Midbrain (tissue), 1 donor: ENCODE results near the gene APOB.

Source experiments
- DNase-seq: peaks from one replicate; lab custom pipeline; 2025; lab: John Stamatoyannopoulos, UW

Gene APOB

DNA sequence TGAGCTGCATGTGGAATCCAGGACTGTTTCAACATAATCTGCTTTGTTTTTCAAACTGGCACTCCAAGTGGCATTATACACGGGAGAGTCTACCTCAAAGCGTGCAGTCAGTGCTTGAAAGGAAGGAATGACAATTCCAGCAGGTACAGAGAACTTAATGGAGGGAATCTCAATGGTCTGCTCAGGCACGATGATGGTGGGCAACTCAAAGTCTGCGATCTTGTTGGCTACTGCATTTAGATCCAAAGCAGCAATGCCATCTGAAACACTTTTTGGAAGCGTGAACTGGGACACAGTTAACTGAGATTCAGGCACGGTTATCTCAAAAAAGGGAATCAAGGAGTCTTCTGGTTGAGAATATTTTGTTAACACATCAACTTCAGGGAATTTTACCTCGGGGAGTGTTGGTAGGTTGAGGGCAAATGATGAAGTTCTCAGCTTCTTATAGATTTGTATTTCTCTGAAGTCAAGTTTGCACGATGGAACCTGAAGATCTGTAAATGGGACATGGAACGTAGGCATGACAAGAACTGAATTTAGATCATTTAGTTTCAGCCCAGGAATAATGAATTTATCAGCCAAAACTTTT, 38.7 kb downstream of the APOB start:
- DNase-seq = no peak

DNA sequence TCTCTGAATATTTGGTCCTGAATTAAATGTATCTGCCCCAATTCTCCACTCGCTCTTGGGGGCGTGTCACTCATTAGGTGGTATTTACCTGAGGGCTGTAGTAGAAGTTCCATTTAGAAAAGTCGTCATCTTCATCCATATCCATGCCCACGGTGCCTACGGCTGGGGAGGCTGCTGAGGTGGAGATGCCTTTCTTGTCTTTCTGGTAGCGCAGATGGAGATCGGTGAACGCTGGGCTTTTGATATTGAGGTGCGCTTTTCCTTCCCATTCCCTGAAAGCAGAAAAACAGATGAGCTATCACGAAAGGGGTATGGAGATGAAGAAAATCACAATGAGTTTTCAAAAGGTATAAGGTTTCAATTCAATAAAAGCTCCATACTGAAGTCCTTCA, 39.7 kb downstream of the APOB start:
- DNase-seq = no peak

DNA sequence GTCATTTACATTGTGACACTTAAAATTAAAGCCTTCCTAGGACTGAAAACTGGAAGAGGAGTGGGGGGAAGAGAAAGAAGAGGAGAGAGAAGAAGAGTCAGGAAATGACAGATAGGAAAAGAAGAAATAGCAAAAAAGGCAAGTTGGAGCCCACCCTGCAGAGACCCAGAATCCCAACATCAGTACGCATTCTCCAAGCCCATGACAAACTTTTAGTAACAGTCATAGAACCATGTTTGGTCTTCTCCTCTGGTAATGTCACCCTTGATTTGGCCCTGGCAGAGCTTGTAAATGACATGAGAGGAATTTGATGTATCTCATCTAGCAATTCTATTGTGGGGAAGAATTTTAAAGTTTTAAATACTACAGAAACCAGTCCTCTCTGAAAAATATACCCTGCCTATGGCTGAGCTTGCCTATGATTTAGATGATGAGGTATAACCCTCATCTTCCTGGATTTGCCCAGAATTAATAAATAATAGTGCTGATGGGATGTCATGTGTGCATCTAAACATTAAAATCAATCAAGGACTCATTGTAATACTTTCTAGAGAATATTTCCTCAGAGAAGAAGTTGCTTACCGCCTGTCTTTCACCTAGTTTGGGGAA, 40.2 kb downstream of the APOB start:
- no peak for DNase-seq

DNA sequence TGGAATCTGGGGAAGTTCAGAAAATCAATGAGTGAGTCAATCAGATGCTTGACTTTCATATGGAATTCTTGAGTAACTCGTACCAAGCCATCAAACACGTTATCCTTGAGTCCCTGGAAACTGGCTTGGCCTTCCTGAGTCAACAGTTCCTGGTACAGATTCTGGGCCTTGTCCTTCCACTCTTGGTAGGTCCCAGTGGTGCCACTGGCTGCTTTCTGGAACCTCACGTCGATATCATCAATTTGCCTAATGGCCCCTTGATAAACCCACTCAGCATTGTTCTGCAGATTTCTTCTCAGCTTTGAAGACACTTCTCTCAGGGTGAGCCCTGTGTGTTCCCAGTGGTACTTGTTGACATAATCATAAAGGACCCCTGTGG, 41.1 kb downstream of the APOB start:
- DNase-seq = no peak

DNA sequence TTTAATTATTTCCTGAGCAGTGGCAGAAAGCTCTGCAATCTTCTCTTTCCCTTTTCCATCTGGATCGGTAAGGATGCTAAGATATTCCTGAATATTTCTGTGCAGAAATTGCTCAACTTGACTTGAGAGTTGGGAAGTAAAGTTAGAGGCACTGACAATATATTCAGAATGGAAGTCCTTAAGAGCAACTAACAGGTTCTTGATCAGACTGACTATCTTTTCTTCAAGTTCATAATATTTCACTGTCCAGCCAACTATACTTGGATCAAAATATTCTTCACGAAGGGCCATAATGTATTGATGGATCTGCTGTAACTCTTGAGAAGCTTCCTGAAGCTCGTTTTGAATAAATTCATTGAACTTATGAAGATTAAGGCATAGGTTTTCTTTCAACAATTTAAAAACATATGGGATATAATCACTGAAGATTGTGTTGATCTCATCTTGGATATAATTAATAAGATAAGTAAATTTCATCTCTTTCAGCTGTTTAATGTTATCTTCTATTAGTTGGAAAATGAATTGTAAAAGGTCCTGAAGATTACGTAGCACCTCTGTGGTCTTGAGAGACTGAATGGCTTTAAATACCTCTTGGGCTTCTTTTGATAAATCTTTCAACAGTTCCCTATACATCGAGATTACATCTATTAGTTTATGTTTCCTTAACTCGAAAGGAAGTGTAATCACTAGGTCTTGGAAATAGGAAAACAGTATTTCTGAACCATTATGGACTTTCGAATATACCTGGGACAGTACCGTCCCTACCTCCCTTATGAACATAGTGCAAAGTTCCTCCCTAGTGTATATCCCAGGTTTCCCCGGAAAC, 41.7 kb downstream of the APOB start:
- no peak for DNase-seq

DNA sequence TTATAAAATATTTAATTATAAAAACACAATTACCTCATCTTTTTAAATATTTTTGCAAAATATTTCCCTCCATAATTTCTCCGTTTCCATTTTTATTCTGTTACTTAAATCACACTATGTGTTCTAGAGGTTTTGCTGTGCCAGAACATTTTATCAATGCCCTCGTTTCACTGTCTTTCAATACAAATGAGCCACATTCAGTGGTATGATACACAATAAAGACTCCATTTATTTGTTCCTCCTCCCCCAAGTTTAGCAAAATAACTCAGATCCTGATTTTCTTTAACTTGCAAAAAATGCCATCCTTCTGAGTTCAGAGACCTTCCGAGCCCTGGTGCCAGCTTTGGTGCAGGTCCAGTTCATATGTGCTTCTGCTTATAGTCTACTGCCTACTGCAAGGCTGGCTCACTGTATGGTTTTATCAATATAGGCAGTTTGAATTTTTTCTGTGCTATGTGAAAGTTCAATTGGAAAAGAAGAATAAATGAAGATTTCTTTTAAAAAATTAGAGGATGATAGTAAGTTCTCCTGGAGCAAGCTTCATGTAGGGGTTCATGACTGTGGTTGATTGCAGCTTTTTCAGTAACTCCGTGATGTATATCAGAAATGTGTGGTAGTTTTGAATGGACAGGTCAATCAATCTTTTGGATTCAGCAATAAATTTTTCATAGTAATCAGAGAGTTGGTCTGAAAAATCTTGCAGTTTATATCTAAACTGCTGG, 42.5 kb downstream of the APOB start:
- DNase-seq = no peak

DNA sequence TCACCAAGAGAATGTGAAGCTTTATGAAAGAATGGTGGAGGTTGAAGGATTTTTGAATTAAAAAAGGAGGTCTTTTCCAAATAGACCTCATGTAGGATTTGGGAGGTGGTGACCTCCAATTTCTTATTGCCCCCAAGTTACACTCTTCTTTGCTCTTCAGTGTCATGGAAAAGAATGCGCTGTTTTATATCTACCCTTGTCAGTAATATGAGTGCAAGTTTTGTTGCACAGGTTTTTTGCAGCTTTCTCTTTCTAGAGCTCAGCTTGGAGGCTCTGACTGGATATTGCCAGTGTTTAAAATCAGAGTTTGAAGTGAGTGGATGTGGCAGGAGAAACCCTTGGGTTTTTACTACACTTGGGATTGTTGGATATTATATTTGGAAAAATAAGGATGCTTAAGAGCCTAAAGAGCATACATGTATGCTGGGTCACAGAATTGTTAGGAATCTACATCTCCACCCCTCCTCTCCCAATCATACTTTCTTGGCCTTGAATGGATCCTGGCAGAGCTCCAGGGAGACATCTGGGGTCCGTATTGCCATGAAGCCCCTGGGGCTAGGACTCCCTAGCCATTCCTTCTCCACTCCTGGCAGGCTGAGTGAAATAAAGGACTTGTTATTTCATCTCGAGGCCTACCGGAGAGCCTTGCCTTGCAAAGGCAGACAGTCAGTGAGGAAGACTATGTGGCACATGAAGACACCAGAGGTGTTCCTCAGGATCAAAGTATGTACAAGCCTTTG, 43.8 kb downstream of the APOB start:
- DNase-seq = no peak

DNA sequence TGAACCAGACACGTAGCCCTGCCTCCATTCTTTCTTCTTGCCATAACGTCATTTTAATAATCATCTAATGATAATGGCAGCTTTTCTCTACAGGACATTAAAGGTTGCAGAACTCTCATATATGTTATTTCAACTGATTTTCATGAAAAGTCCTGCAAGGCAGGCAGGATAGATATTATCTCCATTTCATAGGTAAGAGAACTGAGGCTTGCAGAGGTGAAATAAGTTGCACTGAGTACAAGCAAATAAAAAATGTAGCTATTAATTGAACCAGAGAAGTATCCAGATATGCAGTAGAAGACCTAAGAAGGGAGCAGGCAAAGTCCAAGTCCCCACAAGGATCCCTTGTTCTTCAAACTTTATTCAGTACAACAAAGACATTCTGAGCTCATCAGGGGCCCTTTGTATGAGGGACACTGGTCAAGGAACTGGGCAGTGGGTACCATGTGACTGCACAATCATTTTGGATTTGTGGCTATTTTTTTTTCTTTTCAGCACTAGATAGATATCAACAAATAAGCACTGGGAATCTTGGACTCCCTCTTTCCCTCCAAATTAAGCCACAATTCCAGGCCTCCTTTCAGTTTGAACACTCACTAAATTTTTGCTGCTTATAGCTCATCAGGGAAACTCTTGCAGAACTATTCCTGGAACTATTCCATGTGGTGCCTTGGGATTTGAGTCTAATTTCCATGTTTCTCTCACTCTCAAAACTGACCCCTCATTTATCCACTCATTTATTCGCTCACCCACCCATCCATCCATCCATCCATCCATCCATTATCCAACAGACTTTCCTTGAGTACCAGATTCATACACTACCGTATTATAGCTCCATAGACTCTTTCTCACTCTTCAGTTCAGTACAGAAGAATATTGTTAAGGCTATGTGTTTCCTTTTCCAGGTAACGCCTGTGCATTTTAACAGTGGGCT, 44.6 kb downstream of the APOB start:
- no peak for DNase-seq

DNA sequence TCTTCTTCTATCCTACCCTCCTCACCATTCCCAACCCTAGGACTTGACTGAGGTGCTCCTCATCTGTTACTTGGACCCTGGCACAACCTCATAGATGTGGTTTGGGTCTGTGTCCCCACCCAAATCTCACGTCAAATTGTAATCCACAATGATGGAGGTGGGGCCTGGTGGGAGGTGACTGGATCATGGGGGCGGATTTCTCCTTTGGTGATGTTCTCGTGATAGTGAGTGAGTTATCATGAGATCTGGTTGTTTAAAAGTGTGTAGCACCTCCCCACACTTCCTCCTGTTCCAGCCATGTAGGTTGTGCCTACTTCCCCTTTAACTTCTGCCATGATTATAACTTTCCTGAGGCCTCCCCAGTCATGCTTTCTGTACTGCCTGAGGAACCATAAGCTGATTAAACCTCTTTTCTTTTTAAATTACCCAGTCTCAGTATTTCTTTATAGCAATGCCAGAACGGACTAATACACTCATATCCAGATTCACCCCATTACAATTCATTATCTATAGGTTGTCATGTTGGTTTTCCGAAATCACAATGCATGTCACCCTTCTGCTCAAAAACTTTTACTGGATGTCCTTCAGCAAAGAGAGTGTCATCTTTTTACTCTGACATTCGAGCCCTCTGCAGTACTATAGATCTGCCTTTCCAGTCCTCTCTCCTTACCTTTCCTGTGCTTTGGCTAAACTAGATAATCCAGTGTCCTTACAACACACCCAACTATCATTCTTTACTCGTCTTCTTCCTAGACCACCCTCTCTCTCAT, 45.7 kb downstream of the APOB start:
- no peak for DNase-seq

DNA sequence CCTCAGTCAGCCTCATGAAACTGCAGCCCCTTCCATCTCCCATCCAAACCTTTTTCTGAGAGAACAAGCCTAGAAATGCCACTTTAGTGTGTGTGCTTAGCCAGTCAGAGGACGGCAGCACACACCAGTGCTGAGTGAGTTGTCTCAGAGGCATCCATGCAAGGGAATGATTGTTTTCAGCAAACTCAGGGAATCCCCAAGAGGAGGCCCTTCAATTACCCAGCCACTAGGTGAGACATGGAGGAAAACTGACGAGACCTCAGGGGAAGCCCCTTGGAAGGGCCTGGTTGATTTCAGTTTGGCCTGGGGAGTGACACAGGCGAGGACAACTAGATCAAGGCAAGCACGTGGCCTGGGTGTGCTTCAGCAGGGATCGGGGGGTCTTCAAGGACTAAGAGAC, 49.7 kb downstream of the APOB start:
- no peak for DNase-seq

DNA sequence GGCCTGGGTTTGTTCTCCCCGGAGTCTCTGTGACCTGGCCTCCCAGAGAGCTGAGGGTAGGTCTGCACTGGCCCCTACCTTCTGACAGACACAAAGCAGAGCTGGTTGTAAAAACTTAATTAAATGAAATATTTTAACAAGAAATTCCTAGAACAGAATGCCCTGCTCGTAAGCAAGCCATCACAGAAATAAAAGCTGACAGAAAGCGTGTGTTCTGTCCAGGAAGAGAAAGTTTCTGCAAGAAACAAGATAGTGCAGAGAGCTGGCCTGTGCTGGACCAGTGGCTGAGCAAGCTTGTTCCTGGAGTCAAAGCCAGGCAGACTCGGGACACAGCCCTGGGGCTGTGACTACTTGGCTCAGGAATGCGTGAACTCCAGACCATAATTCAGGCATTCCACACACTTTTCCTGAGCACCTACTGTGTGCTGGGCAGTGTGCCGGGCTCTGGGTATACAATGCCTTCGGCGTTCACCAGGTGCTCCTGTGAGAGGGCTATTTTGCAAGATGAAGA, 51.6 kb downstream of the APOB start:
- no peak for DNase-seq

DNA sequence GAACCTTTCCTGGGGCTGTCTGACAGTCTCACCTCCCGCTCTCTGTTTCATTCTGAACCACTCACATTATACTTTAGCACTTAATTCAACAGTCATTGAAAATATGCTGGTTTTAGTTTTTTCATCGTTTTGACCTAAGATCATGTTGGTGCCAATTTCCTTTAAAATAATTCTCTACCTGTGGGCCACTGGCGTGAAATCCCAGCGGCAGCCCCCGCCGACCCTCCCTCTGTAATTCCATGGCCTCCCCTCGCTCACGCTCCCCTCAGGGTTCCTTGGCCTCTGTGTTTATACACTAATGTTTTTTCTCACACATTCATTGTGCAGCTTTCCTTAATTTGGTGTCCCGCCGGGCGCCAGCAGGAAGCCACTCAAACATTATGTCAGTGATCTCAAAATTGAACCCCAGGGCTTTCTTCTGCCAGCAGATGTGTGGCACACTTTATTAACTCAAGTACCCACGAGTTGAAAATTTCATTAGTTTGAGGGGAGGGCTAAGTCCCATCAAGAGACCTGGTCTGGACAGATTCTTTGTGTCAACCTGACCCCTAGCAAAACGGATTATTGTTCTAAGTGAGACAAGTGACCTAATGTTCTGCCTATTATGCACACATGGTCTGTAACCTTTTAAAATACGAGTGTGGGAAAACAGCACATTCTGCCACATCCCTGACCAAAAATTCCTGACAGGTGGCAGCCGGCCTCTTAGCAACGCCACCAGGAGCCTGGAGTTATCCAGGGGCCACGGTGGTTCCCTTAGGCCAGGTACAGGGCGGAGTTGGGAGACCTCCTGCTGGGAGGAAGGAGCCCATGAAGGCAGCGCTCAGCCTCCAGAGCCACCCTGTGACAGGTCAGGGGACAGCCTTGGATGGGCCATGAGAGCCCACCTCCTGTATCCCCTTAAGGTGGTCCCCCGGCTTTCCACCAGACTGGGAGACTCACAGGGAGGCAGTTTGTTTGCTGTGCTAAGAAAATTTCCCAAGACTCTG, 53.1 kb downstream of the APOB start:
- no peak for DNase-seq

DNA sequence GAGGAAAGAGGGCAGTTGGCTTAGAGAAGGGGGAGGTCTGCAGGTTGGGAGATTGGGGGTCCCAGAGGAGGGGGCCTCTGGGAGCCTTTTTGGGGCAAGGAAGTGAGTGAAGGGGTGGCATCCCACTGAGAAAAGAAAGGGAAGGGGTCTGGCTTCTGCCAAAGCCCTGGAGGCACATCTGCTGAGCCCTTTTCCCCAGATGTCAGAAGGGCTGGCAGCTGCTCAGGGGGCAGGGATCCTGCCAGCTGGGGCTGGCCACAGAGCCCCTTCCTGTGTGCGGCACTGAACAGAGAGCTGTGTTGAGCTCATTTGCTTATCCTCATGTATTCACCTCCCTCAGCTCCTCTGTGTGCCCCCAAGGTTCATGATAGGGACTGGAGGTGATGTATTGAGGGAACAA, 54.5 kb downstream of the APOB start:
- DNase-seq = no peak

DNA sequence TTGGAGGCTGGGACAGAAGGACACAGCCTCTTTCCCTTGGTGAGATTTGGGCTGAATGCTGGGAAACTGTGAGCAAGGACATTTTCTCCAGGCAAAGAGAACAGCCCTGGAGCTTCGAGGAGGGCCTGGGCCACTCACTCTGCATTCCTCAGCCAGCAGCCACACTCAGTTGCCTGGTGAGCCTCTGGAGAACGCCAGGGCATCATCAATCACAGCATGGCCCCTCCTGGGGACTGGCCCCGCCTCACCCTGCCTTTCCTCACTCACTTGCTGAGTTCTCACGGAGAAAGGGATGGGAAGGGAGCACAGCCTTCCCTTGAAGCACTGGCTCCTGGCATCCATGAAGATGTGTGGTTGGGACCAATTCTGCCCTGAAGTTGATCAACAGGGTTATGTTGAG, 55.0 kb downstream of the APOB start:
- no peak for DNase-seq

DNA sequence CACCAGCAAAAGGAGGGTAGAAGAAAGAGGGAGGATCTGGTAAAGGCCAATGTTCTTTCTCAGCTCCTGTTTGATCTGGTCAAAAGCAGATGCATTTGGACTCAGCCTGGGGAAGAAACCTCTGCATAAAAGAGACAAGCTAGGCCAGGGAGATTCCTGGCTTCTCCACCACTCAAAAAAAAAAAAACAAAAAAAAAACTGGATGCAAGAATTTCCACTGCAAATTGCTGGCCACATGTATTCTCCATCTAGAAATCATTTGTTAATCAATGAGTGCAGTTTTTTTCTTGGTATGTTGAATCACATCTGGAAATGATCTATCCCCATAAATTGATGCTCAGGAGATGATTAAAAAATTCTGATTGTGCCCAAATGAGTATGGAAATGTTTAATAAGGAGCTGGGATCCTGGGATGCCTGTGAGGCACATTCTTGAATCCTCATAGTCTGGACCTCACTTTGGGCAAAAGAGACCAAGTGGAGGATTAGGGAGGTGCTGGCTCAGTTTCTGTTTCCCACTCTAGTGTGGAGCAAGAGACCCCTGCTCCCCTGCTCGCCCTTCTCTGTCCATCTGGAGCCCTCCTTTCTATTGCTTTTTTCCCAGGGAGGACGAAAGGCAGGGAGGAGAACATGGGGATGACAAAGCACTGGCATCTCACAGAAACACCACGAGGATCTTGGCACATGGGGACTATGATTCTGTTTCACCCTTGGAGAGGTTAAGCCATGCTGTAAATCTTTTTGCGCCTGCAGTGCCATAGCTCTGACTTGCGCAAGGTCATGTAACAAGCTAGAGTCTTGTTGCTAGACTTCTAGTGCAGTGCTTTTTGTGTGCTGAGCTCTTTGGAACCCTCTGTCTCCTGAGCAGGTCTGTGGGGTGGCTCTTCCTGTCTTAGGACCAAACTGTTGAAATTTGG, 57.6 kb downstream of the APOB start:
- DNase-seq = no peak

DNA sequence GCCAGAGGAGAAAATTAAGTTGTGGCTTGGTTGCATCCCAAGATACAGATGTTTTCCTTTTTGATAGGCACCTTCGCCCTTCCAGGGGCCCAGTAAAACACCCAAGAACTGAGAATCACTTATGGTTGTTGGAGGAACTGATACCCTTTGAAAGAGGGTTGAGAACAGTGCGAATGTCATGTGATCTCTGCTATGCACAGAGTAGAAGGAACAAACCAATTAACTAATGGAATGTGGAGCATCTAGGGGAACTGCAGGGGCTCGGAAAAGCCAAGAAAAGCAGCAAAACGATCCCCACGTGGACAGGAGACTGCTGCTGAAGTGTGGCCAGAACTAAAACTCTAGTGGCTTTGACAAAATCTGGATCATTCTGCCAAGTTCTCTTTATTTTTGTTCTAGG, 58.8 kb downstream of the APOB start:
- DNase-seq = no peak

DNA sequence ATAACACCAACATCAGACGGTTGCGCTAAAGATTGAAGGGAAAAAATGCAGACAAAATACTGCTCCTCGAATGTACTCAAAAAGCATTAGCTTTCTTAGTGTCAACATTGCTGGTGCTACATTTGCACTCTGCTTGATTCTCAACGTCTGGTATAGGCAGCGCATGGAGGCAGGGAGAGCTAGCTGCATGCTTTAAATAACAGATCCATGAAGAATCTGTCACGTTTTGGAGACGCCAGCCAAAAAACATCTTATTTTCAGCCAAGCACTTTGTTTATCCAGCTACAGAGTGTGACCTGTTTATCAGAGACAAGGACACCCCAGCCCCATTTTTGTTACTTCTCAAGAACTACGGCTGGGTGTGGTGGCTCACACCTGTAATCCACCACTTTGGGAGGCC, 59.5 kb downstream of the APOB start:
- DNase-seq = no peak

DNA sequence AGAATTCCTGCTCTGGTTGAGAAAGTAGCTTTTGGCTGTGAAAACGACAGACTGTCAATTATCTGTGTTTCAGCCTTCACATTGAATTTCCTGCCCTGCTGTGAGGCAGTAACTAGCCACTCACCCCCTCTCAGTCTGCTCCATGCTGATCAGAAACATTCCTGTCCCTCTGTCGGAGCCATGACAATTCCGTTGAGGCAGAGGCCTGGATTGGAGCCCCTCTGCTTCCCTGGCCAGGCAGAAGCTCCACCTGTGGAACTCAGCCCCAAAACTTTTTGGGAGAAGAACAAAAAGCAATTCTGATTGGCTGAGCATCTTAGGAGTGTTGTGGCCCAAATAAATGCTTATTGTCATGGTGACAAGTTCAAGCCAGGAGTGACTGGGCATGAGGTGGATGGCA, 60.0 kb downstream of the APOB start:
- no peak for DNase-seq
